ENCODE results near the gene TTC34.
"Not testable (repeated sequence)": the region's sequence is repeated elsewhere in the genome, so short reads cannot be mapped to it uniquely, and the experiment has no call there.

TTC34 gene

GRCh38 chr1:2654443-2654948, 147.0 kb downstream of the TTC34 start:
- not testable (repeated sequence) for DNase-seq (ENCODE audit: low read depth); H3K4me3 ChIP-seq (ENCODE audit: low read depth, low read length)

DNA sequence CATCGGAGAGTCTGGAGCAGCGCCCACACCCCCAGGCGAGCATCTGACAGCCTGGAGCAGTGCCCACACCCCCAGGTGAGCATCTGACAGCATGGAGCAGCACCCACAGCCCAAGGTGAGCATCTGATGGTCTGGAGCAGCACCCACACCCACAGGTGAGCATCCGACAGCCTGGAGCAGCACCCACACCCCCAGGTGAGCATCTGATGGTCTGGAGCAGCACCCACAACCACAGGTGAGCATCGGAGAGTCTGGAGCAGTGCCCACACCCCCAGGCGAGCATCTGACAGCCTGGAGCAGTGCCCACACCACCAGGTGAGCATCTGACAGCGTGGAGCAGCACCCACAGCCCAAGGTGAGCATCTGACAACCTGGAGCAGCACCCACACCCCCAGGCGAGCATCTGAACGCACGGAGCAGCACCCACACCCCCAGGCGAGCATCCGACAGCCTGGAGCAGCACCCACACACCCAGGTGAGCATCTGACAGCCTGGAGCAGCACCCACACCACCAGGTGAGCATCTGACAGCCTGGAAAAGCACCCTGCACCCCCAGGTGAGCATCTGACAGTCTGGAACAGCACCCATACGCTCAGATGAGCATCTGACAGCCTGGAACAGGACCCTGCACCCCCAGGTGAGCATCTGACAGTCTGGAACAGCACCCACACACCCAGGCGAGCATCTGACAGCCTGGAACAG, 147.6 kb downstream of the TTC34 start:
- DNase-seq (ENCODE audit: low read depth); H3K4me3 ChIP-seq (ENCODE audit: low read depth, low read length): not testable (repeated sequence)

- DNase-seq (ENCODE audit: low read depth); H3K4me3 ChIP-seq (ENCODE audit: low read depth, low read length): not testable (repeated sequence)
These were observed 148.4 kb downstream of the TTC34 start for GRCh38 chr1:2652926-2653571.

DNA sequence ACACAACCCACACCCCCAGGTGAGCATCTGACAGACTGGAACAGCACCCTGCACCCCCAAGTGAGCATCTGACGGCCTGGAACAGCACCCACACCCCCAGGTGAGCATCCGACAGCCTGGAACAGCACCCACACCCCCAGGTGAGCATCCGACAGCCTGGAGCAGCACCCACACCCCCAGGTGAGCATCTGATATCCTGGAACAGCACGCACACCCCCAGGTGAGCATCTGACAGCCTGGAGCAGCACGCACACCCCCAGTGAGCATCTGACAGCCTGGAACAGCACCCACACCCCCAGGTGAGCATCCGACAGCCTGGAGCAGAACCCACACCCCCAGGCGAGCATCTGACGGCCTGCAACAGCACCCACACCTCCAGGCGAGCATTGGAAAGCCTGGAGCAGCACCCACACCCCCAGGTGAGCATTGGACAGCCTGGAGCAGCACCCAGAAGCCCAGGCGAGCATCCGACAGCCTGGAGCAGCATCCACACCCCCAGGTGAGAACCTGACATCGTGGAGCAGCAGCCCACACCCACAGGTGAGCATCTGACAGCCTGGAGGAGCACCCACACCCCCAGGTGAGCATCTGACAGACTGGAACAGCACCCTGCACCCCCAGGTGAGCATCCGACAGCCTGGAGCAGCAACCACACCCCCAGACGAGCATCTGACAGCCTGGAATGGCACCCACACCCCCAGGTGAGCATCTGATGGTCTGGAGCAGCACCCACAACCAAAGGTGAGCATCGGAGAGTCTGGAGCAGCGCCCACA, 149.2 kb downstream of the TTC34 start:
- DNase-seq (ENCODE audit: low read depth); H3K4me3 ChIP-seq (ENCODE audit: low read depth, low read length): not testable (repeated sequence)

DNA sequence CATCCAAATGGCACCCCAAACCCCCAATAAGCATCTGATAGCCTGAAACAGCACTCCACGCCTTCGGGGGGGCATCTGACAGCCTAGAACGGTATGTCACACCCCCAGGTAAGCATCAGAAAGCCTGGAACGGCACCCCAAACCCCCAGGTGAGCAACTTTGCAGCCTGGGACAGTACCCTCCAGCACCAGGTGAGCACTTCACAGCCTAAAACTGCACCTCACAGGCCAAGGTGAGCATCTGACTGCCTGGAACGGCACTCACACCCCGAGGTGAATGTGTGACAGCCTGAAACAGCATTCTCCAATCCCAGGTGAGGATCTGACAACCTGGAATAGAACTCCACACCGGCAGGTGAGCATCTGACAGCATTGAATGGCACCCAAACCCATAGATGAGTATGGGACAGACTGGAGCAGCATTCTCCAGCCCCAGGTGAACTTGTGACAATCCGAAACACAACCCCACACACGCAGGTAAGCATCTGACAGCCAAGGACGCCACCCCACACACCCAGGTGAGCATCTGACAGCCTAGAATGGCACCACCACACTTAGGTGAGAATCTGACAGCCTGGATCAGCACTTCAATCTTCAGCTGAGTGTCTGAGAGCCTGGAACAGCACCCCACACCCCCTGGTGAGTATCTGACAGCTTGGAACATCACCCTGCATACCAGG, 150.4 kb downstream of the TTC34 start:
- TF ChIP-seq, protein P1, sequence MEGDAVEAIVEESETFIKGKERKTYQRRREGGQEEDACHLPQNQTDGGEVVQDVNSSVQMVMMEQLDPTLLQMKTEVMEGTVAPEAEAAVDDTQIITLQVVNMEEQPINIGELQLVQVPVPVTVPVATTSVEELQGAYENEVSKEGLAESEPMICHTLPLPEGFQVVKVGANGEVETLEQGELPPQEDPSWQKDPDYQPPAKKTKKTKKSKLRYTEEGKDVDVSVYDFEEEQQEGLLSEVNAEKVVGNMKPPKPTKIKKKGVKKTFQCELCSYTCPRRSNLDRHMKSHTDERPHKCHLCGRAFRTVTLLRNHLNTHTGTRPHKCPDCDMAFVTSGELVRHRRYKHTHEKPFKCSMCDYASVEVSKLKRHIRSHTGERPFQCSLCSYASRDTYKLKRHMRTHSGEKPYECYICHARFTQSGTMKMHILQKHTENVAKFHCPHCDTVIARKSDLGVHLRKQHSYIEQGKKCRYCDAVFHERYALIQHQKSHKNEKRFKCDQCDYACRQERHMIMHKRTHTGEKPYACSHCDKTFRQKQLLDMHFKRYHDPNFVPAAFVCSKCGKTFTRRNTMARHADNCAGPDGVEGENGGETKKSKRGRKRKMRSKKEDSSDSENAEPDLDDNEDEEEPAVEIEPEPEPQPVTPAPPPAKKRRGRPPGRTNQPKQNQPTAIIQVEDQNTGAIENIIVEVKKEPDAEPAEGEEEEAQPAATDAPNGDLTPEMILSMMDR (IDR thresholded peaks at IDR 0.05; ENCODE audit: control insufficient read depth, extremely low read depth, insufficient read depth): no peak
- H3K4me3 ChIP-seq (ENCODE audit: low read depth, low read length): no peak overlapping the region
- no peak for DNase-seq (ENCODE audit: low read depth)

- TF ChIP-seq, protein P1 (IDR thresholded peaks at IDR 0.05; ENCODE audit: control insufficient read depth, extremely low read depth, insufficient read depth): no peak
These were observed 154.7 kb downstream of the TTC34 start for GRCh38 chr1:2646837-2647236.

GRCh38 chr1:2645776-2646175, 155.7 kb downstream of the TTC34 start:
- H3K4me3 ChIP-seq (ENCODE audit: low read depth, low read length): no peak overlapping the region
- TF ChIP-seq, protein P1 (IDR thresholded peaks at IDR 0.05; ENCODE audit: control insufficient read depth, extremely low read depth, insufficient read depth): no peak
- DNase-seq (ENCODE audit: low read depth): no peak

More at GRCh38 chr1:2646837-2647236, 154.7 kb downstream of the TTC34 start:
- no peak for DNase-seq (ENCODE audit: low read depth)
- no peak overlapping the region for H3K4me3 ChIP-seq (ENCODE audit: low read depth, low read length)

- DNase-seq (ENCODE audit: low read depth): no peak
- no peak overlapping the region for H3K4me3 ChIP-seq (ENCODE audit: low read depth, low read length)
- TF ChIP-seq, protein P1 (IDR thresholded peaks at IDR 0.05; ENCODE audit: control insufficient read depth, extremely low read depth, insufficient read depth): no peak
These were observed 156.3 kb downstream of the TTC34 start for GRCh38 chr1:2645143-2645542.
